ENCODE measurements around the gene RNH1.

RNH1 gene

DNA sequence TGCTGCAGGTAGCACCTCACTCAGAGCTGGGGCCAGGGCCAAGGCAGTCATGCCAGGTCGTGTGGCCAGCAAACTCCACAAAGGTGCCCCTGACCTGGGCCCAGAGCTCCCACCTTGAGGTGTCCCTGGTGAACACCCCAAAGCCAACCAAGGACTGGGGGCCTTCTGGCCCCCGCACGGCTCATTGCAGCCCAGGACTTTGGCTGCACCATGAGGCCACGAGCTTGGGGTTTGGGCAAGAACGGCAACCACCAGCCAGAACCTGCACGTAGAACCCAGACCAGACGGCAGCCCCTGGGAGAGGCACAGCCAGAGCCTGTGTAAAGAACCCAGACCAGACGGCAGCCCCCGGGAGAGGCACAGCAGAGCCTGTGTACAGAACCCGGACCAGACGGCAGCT, 38.1 kb upstream of the RNH1 start:
- TF ChIP-seq, protein P1, sequence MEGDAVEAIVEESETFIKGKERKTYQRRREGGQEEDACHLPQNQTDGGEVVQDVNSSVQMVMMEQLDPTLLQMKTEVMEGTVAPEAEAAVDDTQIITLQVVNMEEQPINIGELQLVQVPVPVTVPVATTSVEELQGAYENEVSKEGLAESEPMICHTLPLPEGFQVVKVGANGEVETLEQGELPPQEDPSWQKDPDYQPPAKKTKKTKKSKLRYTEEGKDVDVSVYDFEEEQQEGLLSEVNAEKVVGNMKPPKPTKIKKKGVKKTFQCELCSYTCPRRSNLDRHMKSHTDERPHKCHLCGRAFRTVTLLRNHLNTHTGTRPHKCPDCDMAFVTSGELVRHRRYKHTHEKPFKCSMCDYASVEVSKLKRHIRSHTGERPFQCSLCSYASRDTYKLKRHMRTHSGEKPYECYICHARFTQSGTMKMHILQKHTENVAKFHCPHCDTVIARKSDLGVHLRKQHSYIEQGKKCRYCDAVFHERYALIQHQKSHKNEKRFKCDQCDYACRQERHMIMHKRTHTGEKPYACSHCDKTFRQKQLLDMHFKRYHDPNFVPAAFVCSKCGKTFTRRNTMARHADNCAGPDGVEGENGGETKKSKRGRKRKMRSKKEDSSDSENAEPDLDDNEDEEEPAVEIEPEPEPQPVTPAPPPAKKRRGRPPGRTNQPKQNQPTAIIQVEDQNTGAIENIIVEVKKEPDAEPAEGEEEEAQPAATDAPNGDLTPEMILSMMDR (IDR thresholded peaks at IDR 0.05; ENCODE audit: control insufficient read depth, insufficient read depth, low read depth, low read length, missing control alignments): no peak
- no peak overlapping the region for H3K4me3 ChIP-seq (ENCODE audit: control insufficient read depth, low read depth, low read length)
- DNase-seq (ENCODE audit: low read depth): no peak

DNA sequence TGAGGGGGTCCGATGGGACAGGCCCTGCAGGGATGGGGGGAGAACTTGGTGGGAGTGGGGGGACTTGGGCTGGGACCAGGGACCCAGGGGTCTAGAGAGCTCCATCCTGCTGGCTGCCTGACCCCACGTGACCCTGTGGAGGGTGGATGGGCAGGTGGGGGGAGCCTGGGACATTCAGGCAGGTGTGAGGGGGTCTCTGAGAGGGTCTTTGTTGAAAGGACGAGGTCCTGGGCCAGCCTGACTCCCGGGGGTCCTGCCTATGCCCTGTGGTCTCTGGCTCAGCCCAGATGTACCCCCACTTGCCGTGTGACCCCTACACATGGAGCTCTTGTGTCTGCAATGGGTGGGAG, 37.8 kb upstream of the RNH1 start:
- no peak overlapping the region for H3K4me3 ChIP-seq (ENCODE audit: control insufficient read depth, low read depth, low read length)
- TF ChIP-seq, protein P1 (IDR thresholded peaks at IDR 0.05; ENCODE audit: control insufficient read depth, insufficient read depth, low read depth, low read length, missing control alignments): no peak
- no peak for DNase-seq (ENCODE audit: low read depth)

DNA sequence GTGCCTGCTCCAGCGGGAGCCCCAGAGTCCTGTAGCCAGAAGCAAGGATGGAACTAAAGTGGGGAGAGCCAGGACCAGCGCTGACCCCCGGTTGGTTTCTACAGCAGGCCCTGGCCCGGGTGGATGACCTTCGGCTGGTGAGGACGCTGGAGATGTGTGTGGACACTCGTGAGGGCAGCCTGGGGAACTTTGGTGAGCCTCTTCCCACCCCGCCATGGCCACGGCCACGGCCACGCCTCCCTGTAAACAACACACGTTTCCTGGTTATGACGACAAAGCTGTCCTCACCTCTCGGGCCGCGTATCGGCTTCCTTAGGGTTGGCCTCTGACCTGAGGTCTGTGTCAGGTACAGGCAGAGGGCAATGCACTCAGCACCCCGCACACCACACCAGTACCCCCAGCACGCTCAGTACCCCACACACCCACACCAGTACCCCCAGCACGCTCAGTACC, 34.4 kb upstream of the RNH1 start:
- no peak for DNase-seq (ENCODE audit: low read depth)

DNA sequence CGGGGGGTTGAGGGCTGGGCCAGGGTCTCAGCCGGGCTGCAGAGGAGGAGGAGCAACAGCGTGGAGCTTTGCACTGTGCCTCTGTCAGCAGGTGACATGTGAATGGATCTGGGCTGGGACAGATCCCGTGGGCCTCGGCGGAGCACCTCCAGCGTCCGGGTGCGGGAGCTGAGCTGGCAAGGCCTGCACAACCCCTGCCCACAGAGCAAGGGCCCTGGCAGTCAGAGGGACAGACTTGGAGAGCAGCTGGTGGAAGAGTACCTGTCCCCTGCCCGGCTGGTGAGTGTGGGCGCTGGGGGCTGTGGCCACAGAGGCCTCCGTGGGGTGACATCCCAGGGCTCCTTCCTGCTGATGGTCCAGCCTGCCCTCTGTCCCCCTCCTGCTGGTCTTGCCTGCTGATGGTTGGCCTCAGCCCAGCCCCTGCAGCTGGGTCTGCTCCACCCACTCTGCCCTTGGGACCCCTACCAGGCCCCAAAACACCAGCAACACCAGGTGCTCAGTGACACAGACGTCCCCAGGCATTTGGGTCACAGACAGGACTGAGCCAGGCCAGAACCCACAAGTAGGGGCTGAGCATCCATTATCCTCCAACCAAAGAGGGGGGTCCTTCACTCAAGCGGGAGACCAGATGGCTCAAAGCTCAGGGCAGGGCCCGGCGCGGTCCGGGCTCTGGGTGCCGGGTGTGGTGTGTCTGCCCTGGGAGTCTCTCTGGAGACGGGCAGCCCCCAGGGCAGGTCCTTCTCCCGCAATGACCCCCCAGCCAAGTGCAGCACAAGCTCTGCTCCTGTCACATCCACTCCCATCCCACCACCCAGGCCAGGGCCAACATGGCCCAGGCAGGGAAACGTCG, 33.8 kb upstream of the RNH1 start:
- H3K4me3 ChIP-seq (ENCODE audit: control insufficient read depth, low read depth, low read length): no peak overlapping the region
- no peak for DNase-seq (ENCODE audit: low read depth)
- TF ChIP-seq, protein P1 (IDR thresholded peaks at IDR 0.05; ENCODE audit: control insufficient read depth, insufficient read depth, low read depth, low read length, missing control alignments): no peak

More for the DNA sequence above, 34.4 kb upstream of the RNH1 start:
- TF ChIP-seq, protein P1 (IDR thresholded peaks at IDR 0.05; ENCODE audit: control insufficient read depth, insufficient read depth, low read depth, low read length, missing control alignments): no peak
- no peak overlapping the region for H3K4me3 ChIP-seq (ENCODE audit: control insufficient read depth, low read depth, low read length)

DNA sequence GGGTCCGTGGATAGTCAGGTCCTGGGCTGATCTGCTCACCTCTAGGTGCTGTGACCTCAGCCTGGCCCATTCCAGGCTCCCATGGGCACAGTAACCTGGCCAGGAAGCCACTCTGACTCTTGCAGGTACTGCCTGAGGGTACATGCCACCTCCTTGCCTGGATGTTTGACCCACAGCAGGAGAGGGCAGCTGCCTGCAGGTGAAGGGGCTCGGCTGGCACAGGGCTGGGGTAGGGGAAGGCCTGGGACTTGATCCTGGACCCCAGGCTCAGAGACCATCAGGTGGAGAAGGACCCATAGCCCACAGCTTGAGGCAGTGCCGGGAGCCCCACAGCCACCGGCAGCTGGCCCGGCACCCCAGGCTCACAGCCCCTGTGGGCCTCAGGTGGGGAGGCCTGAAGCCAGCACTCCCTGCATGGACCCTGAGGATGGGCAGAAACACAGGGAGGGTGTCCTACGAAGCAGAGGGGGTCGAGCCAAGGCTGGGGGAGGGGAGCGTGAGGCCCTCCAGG, 33.0 kb upstream of the RNH1 start:
- TF ChIP-seq, protein P1 (IDR thresholded peaks at IDR 0.05; ENCODE audit: control insufficient read depth, insufficient read depth, low read depth, low read length, missing control alignments): no peak
- DNase-seq (ENCODE audit: low read depth): no peak
- H3K4me3 ChIP-seq (ENCODE audit: control insufficient read depth, low read depth, low read length): no peak overlapping the region

DNA sequence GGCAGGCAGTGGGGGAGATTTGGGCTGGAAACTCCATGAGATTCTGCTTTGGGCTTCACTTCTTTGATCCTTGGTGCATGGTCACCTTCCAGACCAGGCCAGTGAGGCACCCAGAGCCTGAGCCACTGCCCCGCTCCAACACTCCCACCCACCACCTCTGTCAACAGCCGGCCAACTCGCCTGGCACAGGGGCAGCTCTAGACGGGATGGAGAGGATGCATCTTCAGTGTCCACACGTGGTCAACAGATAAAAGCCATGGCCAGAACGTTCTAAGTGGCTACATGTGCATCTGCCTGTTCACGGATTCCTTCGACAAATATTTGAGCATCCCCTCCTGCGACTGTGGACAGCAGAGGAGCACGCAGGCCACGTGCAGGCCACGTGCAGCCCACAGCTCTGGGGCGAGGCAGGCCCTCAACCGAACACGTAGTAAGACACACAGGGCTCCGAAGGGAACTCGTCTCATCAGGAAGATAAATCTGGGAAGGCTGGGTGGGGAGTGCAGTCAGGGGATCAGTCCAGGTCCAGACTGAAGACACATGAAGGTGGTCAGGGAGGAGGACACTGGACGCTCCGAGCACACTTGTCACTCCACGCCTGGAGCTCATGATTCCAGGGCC, 31.5 kb upstream of the RNH1 start:
- H3K4me3 ChIP-seq (ENCODE audit: control insufficient read depth, low read depth, low read length): no peak overlapping the region
- TF ChIP-seq, protein P1 (IDR thresholded peaks at IDR 0.05; ENCODE audit: control insufficient read depth, insufficient read depth, low read depth, low read length, missing control alignments): no peak

More for the DNA sequence above, 31.5 kb upstream of the RNH1 start:
- no peak for DNase-seq (ENCODE audit: low read depth)
